LNCaP clone FGC (cell line): ENCODE measurements around the gene NAA35.
"Not testable (repeated sequence)": the region's sequence is repeated elsewhere in the genome, so short reads cannot be mapped to it uniquely, and the experiment has no call there.

Experiments used
- DNase-seq: peaks from one replicate; pipeline ENCODE4 v3.0.0-alpha.2; 2011; ENCODE audit warnings: low read depth
- H3K4me3 ChIP-seq: 2 replicates; pipeline ENCODE4 v1.5.1; 2011; ENCODE audit warnings: mild to moderate bottlenecking, low read depth, low read length, control low read depth
- CTCF ChIP-seq: IDR thresholded peaks from 2 replicates; pipeline ENCODE4 v1.5.1; 2012; ENCODE audit warnings: mild to moderate bottlenecking; ENCODE audit not compliant: control insufficient read depth, insufficient read depth; ENCODE audit errors: extremely low read depth

The NAA35 gene

GRCh38 chr9:86045654-86046053 lies 104.7 kb downstream of the NAA35 start:
- TF ChIP-seq CTCF = no peak
- peak overlapping the region; percentile 37 for H3K4me3 ChIP-seq
- DNase-seq = peak; percentile 85

- peak overlapping the region; percentile 37 for H3K4me3 ChIP-seq
- no peak for TF ChIP-seq CTCF
- peak; percentile 89 for DNase-seq
Observed at GRCh38 chr9:86046071-86046636, 105.2 kb downstream of the NAA35 start.

GRCh38 chr9:86046930-86047341 lies 106.0 kb downstream of the NAA35 start:
- peak; percentile 88 for DNase-seq
- H3K4me3 ChIP-seq = peak overlapping the region; percentile 37; the same call in 1 of the 2 replicates
- 0 out of 2 replicates have a peak, but pooled peaks have one; percentile 17 for TF ChIP-seq CTCF

- no peak overlapping the region for H3K4me3 ChIP-seq
- no peak for TF ChIP-seq CTCF
- DNase-seq = no peak
Observed at GRCh38 chr9:86047361-86047760, 106.4 kb downstream of the NAA35 start.

GRCh38 chr9:86048018-86048742 lies 107.2 kb downstream of the NAA35 start:
- not testable (repeated sequence) for H3K4me3 ChIP-seq, DNase-seq

GRCh38 chr9:86052556-86053468 lies 111.9 kb downstream of the NAA35 start:
- TF ChIP-seq CTCF = no peak
- no peak overlapping the region for H3K4me3 ChIP-seq
- no peak for DNase-seq

- no peak for TF ChIP-seq CTCF
- DNase-seq = peak; percentile 94
- H3K4me3 ChIP-seq = no peak overlapping the region
Observed at GRCh38 chr9:86054695-86055094, 113.7 kb downstream of the NAA35 start.
